Dermis blood vessel endothelial cell (primary cell): ENCODE measurements around the gene HERC2. TPM values are rescaled to one million over a fixed set of nuclear protein-coding genes. Genes with fewer than 3 reads are reported as not detected.
"Not testable (repeated sequence)": the region's sequence is repeated elsewhere in the genome, so short reads cannot be mapped to it uniquely, and the experiment has no call there.

Experiments
- DNase-seq: peaks from one replicate; pipeline ENCODE4 v3.0.0; 2010
- total RNA-seq: library from RNA; depleted of rRNA; stranded (reverse); fragments of >200 nt; gene quantifications from 2 replicates; pipeline ENCODE4 v1.2.3, GENCODE V29; 2014

Gene HERC2
- total RNA-seq, 1 donor from 2014 or later, result 64.0 TPM

GRCh38 chr15:28222612-28223011 is 99.4 kb downstream of the HERC2 start:
- not testable (repeated sequence) for DNase-seq

- DNase-seq, result not testable (repeated sequence)
These were observed 100.3 kb downstream of the HERC2 start for GRCh38 chr15:28221696-28222095.

DNA sequence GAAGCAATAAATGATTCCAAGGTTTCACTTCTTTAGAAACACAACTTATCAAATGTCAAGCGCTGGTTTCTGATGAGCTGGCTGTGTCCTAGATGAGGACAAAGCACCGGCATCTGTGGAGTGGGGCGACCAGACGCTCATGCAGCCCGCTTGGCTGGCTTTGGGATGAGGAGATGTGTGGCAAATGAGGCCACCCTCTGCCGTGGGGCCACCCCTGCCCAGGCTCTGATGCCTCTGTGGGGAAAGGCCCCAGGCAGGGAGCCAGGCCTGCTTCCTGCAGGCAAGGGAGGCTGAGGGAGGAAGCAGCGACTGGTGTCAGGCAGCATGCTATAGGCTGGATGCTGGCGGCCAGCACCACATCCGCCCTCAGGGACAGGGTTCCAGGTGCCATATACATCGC is 102.9 kb downstream of the HERC2 start:
- no peak for DNase-seq

DNA sequence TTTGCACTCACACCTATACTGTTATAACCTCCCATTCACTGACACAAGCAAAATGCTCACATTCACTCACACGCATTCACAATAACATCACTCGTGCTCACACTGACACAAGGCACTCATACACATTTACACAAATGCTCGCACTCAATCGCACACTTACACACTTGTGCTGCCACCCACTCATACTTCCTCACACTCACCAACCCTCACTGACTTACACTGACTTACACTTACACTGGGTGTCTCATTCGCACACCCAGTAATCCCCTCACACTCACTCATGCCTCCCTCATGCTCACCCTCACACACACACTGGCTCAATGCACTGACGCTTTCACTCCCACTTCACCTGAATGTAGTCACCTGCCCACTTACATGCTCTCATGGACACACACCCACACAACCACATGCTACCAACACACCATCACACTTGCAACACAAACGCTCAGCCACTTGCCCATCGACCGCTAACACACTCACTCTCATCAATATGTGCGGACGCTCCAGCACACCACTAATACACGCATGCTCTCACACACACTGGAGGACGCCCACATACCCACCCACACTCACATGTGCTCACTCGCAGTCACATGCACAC is 104.9 kb downstream of the HERC2 start:
- DNase-seq, result not testable (repeated sequence)

- DNase-seq, result not testable (repeated sequence)
These were observed 106.5 kb downstream of the HERC2 start for GRCh38 chr15:28215521-28215920.

DNA sequence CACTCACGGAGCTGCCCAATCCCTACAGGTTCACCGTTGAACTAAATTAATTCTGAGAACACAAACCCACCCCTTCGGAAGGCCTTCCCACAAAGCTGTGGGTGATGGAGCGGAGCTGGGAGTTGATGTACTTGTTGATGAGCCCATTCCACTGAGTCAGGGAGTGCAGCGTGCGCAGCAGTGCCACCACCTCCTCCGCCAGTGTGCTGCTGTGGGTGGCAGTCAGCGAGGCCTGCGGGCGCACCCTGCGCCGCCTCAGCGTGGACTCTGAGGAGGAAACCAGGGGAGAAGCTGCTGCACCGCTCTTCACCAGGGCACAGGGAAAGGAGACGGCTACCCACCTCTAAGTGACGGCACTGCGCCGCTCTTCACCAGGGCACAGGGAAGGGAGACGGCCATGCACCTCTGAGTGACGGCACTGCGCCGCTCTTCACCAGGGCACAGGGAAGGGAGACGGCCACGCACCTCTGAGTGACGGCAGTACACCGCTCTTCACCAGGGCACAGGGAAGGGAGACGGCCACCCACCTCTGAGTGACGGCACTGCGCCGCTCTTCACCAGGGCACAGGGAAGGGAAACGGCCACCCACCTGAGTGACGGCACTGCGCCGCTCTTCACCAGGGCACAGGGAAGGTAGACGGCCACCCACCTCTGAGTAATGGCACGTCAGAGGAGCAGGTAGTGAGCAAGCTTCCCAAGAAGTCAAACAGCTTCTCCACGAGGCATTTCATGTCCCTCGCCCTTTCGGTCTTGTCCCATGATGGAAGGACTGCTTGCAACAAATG is 107.8 kb downstream of the HERC2 start:
- not testable (repeated sequence) for DNase-seq

DNA sequence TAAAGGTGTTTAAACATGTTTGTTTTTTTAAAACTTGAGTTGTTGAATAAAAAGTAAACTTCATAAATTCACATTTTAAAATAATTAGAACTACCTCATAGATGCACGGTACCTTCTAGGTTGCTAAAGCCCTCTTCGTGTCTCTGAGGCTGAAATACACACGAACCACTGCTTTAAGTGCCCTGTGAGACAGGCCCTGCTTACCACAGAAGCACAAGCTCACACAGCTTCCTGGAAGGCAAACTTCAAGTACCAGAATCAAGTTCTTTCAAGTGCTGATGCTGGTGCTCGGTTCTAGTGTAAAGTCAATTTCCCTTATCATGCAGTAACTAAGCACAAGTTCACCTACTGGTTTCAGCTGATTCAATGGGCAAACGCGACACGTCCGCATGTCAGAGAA is 108.6 kb downstream of the HERC2 start:
- not testable (repeated sequence) for DNase-seq

DNA sequence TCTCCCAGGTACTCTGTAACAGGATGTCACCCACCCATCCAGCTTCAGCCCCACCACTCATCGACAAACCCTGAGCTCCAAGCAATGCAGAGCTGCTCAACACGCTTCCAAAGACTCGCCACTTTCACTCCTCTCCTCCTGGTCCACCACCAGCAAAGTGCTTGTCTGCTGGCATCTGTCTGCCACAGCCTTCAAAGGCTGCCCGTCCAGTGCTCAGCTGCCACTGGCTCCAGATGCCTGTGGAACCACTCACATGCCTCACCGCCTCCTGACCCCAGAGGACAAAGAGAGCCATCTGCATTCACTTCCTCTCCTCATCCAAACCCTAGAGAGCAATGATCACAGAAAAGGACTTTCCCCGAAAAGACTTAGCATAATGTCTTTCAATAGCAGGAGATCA is 113.4 kb downstream of the HERC2 start:
- DNase-seq, result no peak

- not testable (repeated sequence) for DNase-seq
These were observed 116.3 kb downstream of the HERC2 start for GRCh38 chr15:28205640-28206039.

DNA sequence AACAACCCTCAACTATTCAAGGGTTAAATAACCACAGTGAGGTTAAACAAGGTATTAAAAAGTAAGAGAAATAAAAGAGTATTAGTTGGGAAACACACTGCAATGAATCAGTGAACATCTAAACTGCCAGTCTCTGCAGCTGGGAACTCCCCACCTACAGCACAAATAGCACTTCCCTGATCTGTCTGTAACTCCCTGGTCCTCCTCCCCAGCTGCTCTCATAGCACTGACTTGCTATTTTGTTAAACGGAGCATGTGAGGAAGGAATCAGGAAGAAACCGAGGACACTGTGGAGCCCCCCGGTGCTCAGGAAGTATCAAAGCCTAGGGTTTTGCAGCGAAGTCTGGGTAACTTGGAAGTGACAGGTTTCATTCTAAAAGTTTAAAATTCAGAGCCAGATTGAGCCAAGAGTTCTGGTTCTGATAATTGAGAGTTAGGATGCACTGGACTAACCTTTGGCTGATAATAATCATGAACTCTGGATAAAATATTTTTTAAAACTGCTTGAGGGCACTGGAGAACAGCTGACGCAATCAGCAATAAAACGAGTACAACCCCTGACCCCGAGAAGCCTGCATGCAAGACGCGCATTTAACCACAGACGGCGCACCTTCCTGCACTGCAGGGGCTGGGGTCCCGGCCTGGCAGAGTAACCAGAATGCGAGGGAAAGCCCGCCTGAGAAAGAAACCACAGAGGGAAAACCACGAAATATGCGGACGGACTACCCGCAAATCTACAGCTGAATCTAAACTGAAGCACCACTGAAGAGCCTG is 118.7 kb downstream of the HERC2 start:
- DNase-seq, result not testable (repeated sequence)

- DNase-seq, result not testable (repeated sequence)
These were observed 119.9 kb downstream of the HERC2 start for GRCh38 chr15:28202124-28202523.

DNA sequence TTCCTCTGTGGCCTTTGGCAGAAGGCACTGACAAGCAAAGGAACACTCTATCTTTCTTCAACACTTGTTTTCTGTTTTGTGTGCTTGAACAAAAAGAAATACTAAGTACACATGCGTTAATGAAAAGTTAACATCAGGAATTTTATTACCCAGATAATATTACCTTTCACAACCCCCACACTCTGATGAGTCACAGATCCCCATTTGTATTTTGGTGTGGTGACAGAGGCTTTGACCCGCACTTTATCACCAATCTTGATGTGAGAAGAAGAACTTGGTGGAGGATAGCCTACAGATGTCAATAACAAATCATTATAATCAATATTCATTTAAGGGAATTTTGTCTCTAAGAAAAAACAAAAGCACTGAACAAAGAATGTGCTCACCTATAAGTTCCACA is 123.8 kb downstream of the HERC2 start:
- DNase-seq, result not testable (repeated sequence)

- DNase-seq, result not testable (repeated sequence)
These were observed 124.3 kb downstream of the HERC2 start for GRCh38 chr15:28197694-28198093.

- DNase-seq, result not testable (repeated sequence)
These were observed 125.4 kb downstream of the HERC2 start for GRCh38 chr15:28196581-28196980.

- DNase-seq, result no peak
These were observed 129.2 kb downstream of the HERC2 start for GRCh38 chr15:28192772-28193171.

GRCh38 chr15:28191832-28192231 is 130.1 kb downstream of the HERC2 start:
- DNase-seq, result peak; percentile 18

DNA sequence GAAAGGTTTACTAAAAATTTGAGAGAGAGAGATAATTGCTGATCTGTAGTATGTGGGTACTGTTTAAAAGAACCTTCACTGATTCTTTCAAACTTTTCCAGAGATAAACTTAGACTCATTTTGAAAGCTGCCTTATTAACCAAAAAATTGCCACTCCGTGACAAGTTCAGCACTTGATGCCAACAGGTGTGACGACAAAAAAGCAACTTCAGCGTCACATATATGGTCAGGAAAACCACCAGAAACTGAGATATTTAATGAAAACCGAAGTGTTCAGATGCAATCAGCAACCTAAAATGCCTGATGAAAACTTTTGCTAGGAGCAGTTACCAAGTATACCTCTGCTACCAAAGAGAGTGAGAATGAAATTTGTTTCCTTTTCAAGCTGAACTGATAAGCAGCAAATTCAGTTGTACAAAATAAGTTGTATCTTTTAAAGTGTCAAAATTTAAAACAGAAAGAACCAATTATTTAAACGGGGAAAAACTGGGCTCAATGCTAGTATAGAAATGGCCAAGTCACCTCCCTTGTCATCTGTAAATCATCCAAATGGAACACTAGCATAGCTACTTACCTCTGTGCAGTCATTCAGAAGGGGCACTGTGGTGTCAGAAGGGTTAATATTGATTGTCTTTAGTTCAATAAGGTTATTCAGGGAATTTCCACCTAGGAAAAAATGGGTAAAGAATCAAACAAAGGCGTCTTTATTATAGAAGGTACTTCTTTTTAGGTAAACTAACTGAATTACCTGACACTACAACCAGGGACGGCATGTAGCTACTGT is 131.4 kb downstream of the HERC2 start:
- no peak for DNase-seq

DNA sequence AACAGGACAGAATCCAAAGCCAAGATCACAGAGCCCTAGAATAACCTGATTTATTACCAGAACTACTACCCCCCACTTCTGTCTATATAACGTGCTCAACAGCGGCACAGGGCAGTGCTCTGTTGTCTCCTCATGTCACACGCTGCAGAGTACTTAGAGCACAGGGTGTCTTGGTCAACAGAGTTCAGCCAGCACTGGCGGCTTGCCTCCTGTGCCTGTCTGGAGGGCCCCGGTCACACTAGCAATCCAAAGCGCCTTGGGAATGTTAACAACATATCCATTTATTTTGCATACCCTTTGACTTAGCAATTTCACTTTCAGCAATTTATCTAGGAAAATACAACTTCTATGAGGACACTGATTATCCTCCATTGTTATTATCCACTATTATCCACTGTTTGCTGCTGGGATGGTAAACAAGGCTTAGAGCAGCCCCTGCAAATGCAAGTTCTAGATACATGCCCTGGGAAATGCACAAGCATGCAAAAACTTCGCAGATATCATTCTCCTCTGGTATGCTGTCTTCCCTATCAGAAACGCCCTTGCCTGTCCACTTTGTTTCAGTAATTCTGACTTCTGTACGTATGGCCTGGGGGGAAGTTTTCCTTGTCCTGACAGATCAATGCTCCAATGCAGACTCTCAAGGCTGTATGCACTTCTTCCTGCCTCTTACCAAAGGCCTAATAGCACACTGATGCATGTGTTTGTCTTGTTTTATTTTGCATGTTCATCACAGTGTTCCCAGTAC is 136.7 kb downstream of the HERC2 start:
- DNase-seq, result no peak

GRCh38 chr15:28184166-28184565 is 137.8 kb downstream of the HERC2 start:
- no peak for DNase-seq

- DNase-seq, result no peak
These were observed 139.2 kb downstream of the HERC2 start for GRCh38 chr15:28182731-28183130.

- DNase-seq, result no peak
These were observed 139.8 kb downstream of the HERC2 start for GRCh38 chr15:28182216-28182615.

DNA sequence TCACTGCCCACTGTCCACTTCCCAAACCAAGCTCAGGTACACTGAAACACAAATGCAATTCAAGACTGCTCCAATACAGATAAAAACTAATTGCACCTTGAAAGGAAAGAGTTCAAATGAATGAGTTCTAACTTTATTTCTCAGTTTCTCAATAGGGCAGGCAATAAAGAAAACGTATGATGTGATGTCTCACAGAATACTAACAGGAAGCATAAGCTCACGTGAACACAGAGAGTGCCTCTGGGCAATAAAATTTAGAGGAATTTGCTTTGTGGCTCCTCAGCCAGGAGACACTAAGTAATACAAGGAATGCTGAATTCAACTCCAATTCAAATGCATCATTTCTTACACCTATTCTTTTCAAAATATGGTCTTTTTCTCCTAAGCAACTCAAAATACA is 140.6 kb downstream of the HERC2 start:
- no peak for DNase-seq
